ENCODE data around the gene NENF.

NENF gene

GRCh38 chr1:212482637-212483441, 50.1 kb downstream of the NENF start:
- DNase-seq = no peak

DNA sequence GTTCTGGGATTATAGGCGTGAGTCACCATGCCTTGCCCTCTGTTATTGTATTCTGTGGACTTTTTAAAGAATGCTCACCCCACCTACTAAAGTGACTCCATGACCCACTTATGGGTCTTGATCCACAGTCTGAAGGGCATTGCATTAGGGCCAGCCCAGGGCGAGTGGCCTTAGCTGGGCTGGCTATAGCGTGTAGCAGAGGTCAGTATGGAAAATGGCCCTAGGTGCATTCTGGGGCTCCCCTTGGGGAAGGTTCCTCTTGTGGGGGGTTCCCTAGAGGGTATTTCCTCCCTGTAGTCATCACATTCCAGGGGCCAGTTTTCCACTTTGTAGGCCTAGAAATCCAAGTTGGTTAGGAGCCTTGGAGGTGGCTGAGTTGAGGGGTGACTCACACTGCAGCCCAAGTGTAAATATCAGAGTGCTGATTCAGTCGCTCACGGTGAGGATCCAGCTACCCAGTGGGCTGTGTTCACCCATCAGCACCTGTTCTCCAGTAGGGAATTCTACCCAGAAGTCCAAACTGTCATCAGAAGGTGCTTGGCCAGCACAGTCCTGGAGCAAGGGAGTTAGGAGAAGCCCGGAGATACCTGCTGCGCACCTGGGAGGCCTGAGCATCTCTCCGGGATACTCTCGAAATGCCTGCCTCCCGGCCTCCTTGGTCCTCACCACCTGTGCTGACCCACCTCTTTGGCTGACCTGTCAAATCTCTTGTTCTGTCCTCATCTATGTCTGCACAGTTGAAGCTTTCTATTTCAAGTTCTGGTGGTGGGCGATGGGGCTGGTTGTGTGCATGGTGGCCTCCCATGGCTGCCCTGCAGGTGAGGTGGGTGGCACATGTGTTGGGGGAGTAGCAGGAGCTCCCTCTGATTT, 52.2 kb downstream of the NENF start:
- no peak for DNase-seq

- no peak for DNase-seq
Observed at GRCh38 chr1:212485571-212485912, 52.8 kb downstream of the NENF start.

DNA sequence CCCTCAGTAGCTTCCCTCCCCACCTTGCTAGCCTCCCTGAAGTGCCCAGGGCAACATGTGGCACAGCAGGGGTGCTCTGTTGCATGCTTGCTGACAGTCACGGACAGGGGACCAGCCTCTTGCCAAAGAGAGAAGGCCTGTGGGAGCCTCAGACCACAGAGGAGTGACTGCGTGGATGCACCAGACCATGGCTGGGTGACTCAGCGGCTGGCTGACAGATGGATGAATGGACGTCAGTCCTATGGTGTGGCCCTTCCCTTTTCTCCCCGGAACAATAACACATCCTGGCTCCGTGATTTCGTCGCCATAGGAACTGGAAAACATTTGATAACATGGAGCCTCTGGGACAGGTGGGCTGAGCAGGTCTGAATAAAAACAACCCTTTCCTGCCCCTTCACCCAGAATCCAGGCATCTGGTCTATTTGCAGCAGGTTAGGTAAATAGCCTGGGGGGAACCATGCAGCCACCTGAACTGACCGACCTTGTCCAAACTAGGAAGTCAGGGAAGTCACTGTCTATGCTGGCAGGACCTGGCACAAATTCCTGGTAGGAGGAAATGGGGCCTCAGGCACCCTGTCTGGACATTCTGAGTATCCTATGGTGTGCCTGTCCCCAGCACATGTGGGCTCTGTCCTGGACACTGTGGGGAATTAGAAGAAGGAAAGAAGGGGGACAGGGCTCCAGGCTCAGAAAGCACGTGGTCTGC, 53.3 kb downstream of the NENF start:
- no peak for DNase-seq

DNA sequence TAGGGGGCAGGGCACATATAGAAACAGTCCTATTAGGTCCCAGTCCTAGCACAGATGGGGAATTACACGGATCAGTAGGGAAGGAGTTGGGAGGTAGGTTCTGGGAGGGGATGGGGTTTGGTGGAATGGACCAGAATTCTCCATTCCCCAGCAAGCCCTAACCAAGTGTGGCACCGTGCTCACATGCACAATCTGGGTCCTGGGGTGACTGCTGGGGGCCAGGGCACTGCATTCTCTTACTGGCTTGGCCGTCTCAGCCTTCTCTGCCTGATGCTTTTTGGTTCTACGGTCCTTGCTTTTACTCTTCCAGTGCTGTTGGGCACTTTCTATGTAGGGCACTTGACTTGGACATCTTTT, 53.9 kb downstream of the NENF start:
- DNase-seq = no peak

- no peak for DNase-seq
Observed at GRCh38 chr1:212487286-212487685, 54.6 kb downstream of the NENF start.

- no peak for DNase-seq
Observed at GRCh38 chr1:212487774-212488435, 55.2 kb downstream of the NENF start.

GRCh38 chr1:212488436-212489283, 55.9 kb downstream of the NENF start:
- peak in 2 of 5 experiments; percentile 29 to 31 for DNase-seq

DNA sequence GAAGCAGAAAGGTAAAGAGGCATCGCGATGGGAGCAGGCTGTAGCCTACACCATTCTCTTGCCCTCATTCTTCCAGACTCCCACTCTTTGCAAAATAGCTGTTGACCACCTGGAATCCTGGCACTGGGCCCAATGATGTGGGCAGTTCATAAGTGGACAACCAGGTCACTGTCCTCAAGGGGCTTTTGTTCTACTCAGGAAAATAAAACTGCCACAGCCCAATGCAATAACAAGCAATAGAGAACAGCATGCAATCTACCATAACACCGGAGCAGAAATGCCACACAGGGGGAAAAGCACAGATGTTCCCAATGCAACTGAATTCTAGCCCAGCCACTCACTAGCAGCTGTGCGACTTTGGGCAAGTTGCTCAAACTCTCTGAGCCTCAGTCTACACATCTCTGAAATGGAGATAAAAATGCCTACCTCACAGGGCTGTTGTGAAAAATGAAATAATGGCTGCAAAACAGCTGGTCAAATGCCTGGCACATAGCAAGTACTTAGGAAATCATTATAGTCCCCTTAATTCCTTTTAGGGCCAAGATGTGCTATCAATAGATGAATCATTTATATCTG, 56.7 kb downstream of the NENF start:
- no peak for DNase-seq

DNA sequence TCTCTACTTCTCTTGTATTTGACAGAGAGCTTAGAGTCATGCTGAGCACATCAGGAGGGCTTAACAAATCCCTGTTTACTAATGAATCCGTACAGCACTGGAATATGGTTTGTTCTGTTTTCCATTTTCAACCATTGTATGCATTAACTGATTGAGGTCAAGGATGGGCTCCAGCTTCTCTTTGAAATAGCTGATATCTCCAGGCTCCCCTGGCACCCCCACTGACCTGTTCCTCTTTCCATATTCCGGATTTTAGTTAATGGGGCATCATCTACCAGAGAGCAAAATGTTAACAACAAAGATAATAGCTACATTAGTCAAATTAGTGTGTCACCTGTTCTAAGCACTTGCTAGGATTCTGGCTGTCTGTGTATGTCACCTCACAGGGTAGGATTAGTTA, 57.6 kb downstream of the NENF start:
- no peak for DNase-seq

GRCh38 chr1:212491454-212491853, 58.7 kb downstream of the NENF start:
- no peak for DNase-seq
